ENCODE data around the gene ARL5B. TPM values are rescaled to one million over a fixed set of nuclear protein-coding genes. Genes with fewer than 3 reads are reported as not detected.

Gene ARL5B
- total and polyA plus RNA-seq, 2 donors, result 4.7 to 69.8 TPM

DNA sequence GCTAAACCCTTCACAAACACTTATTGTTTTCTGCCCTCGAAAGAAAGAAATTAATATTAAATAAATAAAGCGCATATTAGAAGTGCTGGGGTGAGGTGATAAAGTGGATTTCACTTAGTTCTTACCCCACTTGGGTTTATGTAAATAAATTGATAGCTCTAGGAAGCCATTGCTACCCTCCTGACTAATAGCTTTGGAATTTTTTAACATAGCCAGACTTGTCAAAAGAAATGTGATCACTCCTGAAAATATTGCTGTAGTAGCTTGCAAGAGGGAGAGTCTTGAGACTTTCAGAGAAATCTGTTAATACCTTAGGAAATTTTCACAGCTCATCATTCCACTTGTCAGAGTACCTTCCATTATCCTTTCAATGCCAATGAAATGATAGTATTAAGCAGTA, 7.6 kb downstream of the ARL5B start:
- Histone ChIP-seq H3K4me1 (ENCODE audit: insufficient read depth) (peaks cover 1% of the 10 kb centered on the region), H3K4me3 (ENCODE audit: low read depth, low read length) (no peak overlapping the region), H3K36me3 (ENCODE audit: insufficient read depth) (peaks cover 2% of the 10 kb centered on the region), H3K27ac (ENCODE audit: low read depth) (no peak overlapping the region)
- WGBS, result 83% methylated on average over 2 of the region's 2 CpGs
- DNase-seq (ENCODE audit: extremely low spot score), result no peak

DNA sequence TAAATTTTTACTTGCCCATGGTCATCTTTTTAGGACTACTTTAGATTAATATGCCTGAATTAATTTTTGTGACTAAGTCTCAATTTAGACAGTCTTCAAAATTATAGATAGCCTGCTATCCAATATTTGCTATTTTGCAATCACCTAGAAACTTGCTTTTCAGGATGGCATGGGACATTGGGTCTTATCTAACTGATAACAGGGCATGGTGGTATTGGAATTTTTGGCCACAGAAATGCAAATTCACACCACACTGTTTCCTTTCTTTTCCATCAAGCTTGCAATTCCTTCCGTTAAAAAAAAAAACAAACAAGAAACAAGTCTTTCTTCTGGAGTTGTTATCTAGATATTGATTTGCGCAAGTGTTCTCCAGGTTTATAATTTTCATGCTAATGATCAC, 8.8 kb downstream of the ARL5B start:
- Histone ChIP-seq H3K4me3 (ENCODE audit: low read depth, low read length) (no peak overlapping the region), H3K27ac (ENCODE audit: low read depth) (no peak overlapping the region), H3K4me1 (ENCODE audit: insufficient read depth) (peaks cover 1% of the 10 kb centered on the region), H3K36me3 (ENCODE audit: insufficient read depth) (peaks cover 2% of the 10 kb centered on the region)
- 81% methylated on average over 2 of the region's 2 CpGs for WGBS
- DNase-seq (ENCODE audit: extremely low spot score), result no peak

GRCh38 chr10:18675086-18675801, 16.0 kb downstream of the ARL5B start:
- WGBS, result 91% methylated on average over 4 of the region's 4 CpGs
- no peaks in the 10 kb centered on the region for H3K36me3 ChIP-seq (ENCODE audit: insufficient read depth)
- H3K4me1 ChIP-seq (ENCODE audit: insufficient read depth), result no peaks in the 10 kb centered on the region
- no peak for DNase-seq (ENCODE audit: extremely low spot score)
- no peak overlapping the region for H3K27ac ChIP-seq (ENCODE audit: low read depth)
- no peak overlapping the region for H3K4me3 ChIP-seq (ENCODE audit: low read depth, low read length)

DNA sequence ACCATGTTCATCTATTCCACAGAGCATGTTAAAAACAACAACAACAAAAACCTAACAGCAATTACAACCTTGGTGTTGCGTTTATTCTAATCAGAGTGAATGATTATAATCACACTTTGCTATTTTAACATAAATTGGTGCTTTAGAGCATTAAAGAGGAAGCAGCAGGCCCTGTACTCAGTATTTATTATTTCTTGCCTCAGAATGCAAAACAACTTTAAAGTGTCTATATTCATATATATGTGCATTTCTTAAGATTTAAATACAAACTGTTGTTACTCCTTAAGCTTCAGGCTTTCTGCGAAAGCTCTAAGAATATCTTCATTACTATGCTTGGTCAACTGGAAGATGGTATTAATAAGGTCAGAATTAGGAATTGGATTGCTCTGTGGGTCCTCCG, 21.5 kb downstream of the ARL5B start:
- WGBS, result 88% methylated on average over 3 of the region's 3 CpGs
- H3K27ac ChIP-seq (ENCODE audit: low read depth), result no peak overlapping the region
- DNase-seq (ENCODE audit: extremely low spot score), result no peak
- H3K4me1 ChIP-seq (ENCODE audit: insufficient read depth), result no peaks in the 10 kb centered on the region
- H3K4me3 ChIP-seq (ENCODE audit: low read depth, low read length), result no peak overlapping the region
- H3K36me3 ChIP-seq (ENCODE audit: insufficient read depth), result no peaks in the 10 kb centered on the region

DNA sequence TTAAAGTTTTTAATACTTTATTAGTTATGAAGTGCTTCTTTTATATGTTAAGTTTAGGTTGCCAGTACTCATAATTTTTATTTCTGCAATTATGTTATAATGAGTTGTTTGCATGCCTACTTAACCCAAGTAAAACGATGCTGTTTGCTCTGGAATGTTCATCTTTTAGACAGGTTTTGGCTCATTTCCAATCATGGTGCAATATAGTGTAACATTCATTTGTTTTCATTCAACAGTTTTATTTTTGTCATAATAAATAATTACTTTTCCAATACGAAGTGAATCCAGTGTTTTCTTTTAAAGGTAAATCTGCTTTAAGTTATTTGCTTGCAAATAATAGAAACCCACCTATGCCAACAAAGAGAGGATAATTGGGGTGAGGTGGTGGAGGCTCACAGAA, 22.1 kb downstream of the ARL5B start:
- no peak for DNase-seq (ENCODE audit: extremely low spot score)
- no peaks in the 10 kb centered on the region for H3K4me1 ChIP-seq (ENCODE audit: insufficient read depth)
- H3K27ac ChIP-seq (ENCODE audit: low read depth), result no peak overlapping the region
- no peak overlapping the region for H3K4me3 ChIP-seq (ENCODE audit: low read depth, low read length)
- WGBS, result 16% methylated on average over 2 of the region's 2 CpGs
- no peaks in the 10 kb centered on the region for H3K36me3 ChIP-seq (ENCODE audit: insufficient read depth)

DNA sequence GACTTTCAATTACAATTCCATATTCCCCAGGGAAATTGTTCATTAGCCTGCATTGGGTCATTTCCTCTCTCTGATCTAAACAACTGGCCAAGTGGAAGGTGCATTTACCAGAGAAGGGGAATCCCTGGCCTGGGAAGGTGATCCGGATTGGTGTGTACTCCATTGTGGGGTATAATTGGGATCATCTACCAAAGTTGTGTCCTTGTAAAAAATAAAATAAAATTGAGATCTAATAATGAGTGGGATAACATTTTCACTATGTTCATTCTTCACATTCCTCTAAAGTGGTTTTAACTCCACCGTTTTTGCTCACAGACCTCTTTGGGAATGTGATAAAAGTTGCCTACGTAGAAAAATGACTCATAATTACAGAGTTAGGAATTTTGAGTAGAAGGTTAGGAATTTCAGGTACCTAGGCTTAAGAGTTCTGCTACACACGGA, 22.8 kb downstream of the ARL5B start:
- no peak overlapping the region for H3K4me3 ChIP-seq (ENCODE audit: low read depth, low read length)
- H3K36me3 ChIP-seq (ENCODE audit: insufficient read depth), result no peaks in the 10 kb centered on the region
- H3K27ac ChIP-seq (ENCODE audit: low read depth), result no peak overlapping the region
- no peak for DNase-seq (ENCODE audit: extremely low spot score)
- WGBS, result 65% methylated on average over 4 of the region's 4 CpGs
- no peaks in the 10 kb centered on the region for H3K4me1 ChIP-seq (ENCODE audit: insufficient read depth)

DNA sequence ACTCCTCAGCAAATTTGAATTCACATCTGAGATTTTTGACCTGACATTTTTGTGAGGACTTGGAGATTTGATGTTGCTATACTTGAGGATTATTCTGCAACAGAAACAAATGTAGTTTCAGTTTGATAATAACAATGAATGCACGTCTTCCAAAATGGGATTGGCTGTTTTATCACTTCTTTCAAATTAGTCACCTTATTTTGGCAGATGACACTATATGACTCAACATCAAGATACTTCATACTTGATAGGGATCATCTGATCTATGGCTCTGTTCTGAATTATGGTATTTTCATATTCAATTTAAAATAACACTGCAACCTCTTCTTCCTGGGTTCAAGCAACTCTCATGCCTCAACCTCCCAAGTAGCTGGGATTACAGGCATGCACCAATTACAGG, 24.2 kb downstream of the ARL5B start:
- H3K27ac ChIP-seq (ENCODE audit: low read depth), result no peak overlapping the region
- no peak overlapping the region for H3K4me3 ChIP-seq (ENCODE audit: low read depth, low read length)
- H3K4me1 ChIP-seq (ENCODE audit: insufficient read depth), result no peaks in the 10 kb centered on the region
- 35% methylated on average over 1 of the region's 1 CpG for WGBS
- no peak for DNase-seq (ENCODE audit: extremely low spot score)
- H3K36me3 ChIP-seq (ENCODE audit: insufficient read depth), result no peaks in the 10 kb centered on the region

- no peak overlapping the region for H3K4me3 ChIP-seq (ENCODE audit: low read depth, low read length)
- DNase-seq (ENCODE audit: extremely low spot score), result no peak
- WGBS, result 62% methylated on average over 1 of the region's 1 CpG
- H3K27ac ChIP-seq (ENCODE audit: low read depth), result no peak overlapping the region
- no peaks in the 10 kb centered on the region for H3K36me3 ChIP-seq (ENCODE audit: insufficient read depth)
- H3K4me1 ChIP-seq (ENCODE audit: insufficient read depth), result no peaks in the 10 kb centered on the region
Observed at GRCh38 chr10:18684416-18684815, 25.2 kb downstream of the ARL5B start.

GRCh38 chr10:18684953-18685352, 25.7 kb downstream of the ARL5B start:
- WGBS, result 53% methylated on average over 3 of the region's 3 CpGs
- Histone ChIP-seq H3K27ac (ENCODE audit: low read depth) (no peak overlapping the region), H3K4me3 (ENCODE audit: low read depth, low read length) (no peak overlapping the region), H3K36me3 (ENCODE audit: insufficient read depth) (no peaks in the 10 kb centered on the region), H3K4me1 (ENCODE audit: insufficient read depth) (no peaks in the 10 kb centered on the region)
- no peak for DNase-seq (ENCODE audit: extremely low spot score)

DNA sequence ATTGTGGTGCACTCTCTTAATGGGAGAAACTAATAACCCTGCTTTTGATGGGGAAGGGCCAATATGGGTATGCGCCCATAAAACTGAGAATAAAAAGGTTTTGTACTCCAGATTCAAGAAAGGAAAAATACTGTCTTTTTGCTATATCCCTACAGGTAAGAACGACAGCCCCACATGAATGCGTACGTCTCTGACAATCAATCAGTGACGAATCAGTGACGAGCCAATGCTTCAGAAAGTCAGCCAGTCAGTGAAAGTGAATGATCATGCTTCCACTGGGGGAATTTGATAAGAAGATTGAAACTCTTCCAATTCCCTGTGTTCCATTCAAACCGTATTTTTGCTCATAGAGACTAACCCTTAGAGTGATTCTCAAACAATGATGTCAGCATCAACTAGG, 26.3 kb downstream of the ARL5B start:
- H3K36me3 ChIP-seq (ENCODE audit: insufficient read depth), result no peaks in the 10 kb centered on the region
- H3K4me1 ChIP-seq (ENCODE audit: insufficient read depth), result no peaks in the 10 kb centered on the region
- no peak for DNase-seq (ENCODE audit: extremely low spot score)
- no peak overlapping the region for H3K27ac ChIP-seq (ENCODE audit: low read depth)
- H3K4me3 ChIP-seq (ENCODE audit: low read depth, low read length), result no peak overlapping the region
- WGBS, result 89% methylated on average over 7 of the region's 7 CpGs

DNA sequence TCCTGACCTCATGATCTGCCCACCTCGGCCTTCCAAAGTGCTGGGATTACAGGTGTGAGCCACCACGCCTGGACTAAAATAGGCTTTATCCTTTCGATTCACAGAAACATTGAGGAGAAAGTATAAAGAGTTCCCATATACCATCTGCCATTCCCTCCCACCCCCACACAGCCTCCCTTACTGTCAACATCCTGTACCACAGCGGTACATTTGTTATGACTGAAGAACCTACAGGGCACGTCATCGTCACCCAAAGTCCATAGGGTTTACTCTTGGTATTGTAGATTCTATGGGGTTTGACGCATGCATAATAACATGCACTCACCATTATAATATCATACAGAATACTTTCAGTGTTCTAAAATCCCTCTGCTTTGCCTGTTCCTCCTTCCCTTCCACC, 28.0 kb downstream of the ARL5B start:
- 89% methylated on average over 7 of the region's 7 CpGs for WGBS
- DNase-seq (ENCODE audit: extremely low spot score), result no peak
- no peak overlapping the region for H3K4me3 ChIP-seq (ENCODE audit: low read depth, low read length)
- H3K36me3 ChIP-seq (ENCODE audit: insufficient read depth), result no peaks in the 10 kb centered on the region
- H3K4me1 ChIP-seq (ENCODE audit: insufficient read depth), result no peaks in the 10 kb centered on the region
- H3K27ac ChIP-seq (ENCODE audit: low read depth), result no peak overlapping the region

DNA sequence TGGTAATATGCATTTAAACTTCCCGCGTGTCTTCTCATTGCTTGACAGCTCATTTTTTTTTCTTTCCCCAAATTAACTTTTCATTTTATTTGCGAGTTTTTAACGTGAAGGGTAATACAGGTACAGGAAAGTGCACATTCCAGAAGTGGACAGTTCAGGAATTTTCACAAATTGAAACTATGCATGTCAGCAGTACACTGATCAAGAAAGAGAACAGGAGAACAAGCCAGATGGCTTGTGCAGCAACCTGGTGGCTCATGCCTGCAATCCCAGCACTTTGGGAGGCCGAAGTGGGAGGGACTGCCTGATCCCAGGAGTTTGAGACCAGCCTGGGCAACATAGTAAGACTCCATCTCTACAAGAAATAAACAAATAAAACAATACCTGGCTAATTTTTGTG, 28.5 kb downstream of the ARL5B start:
- no peaks in the 10 kb centered on the region for H3K36me3 ChIP-seq (ENCODE audit: insufficient read depth)
- H3K4me1 ChIP-seq (ENCODE audit: insufficient read depth), result no peaks in the 10 kb centered on the region
- WGBS, result 76% methylated on average over 5 of the region's 5 CpGs
- H3K4me3 ChIP-seq (ENCODE audit: low read depth, low read length), result no peak overlapping the region
- H3K27ac ChIP-seq (ENCODE audit: low read depth), result no peak overlapping the region
- no peak for DNase-seq (ENCODE audit: extremely low spot score)

GRCh38 chr10:18689498-18689897, 30.3 kb downstream of the ARL5B start:
- DNase-seq (ENCODE audit: extremely low spot score), result no peak
- 6% methylated on average over 3 of the region's 3 CpGs for WGBS
- H3K36me3 ChIP-seq (ENCODE audit: insufficient read depth), result no peaks in the 10 kb centered on the region

DNA sequence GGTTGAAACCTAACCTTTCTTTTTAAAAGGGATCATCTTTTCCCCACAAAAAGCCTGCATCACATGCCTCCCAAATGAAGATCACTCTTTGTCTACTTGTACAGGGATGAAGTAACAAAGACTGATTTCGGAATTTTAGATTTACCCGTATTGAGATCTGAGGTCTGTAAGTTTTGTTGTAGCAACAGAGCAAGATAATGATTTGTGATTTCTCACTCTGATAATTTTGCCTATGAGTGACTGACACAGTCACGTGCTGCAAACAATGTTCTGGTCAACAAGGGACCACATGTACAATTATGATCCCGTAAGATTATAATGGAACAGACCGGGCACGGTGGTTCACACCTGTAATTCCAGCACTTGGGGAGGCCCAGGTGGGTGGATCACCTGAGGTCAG, 31.3 kb downstream of the ARL5B start:
- DNase-seq (ENCODE audit: extremely low spot score), result no peak
- Histone ChIP-seq H3K4me1 (ENCODE audit: insufficient read depth) (no peaks in the 10 kb centered on the region), H3K4me3 (ENCODE audit: low read depth, low read length) (no peak overlapping the region), H3K36me3 (ENCODE audit: insufficient read depth) (no peaks in the 10 kb centered on the region), H3K27ac (ENCODE audit: low read depth) (no peak overlapping the region)
- WGBS, result 84% methylated on average over 6 of the region's 6 CpGs

More at GRCh38 chr10:18689498-18689897, 30.3 kb downstream of the ARL5B start:
- H3K27ac ChIP-seq (ENCODE audit: low read depth), result no peak overlapping the region
- H3K4me3 ChIP-seq (ENCODE audit: low read depth, low read length), result no peak overlapping the region
- H3K4me1 ChIP-seq (ENCODE audit: insufficient read depth), result no peaks in the 10 kb centered on the region
